CD4-positive, alpha-beta memory T cell (primary cell): ENCODE results near the gene TMEM178B. TPM values are rescaled to one million over a fixed set of nuclear protein-coding genes. Genes with fewer than 3 reads are reported as not detected.

Experiments used
- CTCF ChIA-PET: fragments of 350-600 bp; sonication (Branson Sonifier 250); formaldehyde crosslinking; loops from one replicate; lab custom pipeline; 2021; ENCODE audit warnings: inconsistent platforms; ENCODE audit not compliant: partially characterized antibody; lab: Charles Lee
- POLR2A ChIA-PET: fragments of 350-600 bp; sonication (Branson Sonifier 250); formaldehyde crosslinking; loops from one replicate; lab custom pipeline; 2021; ENCODE audit not compliant: partially characterized antibody; lab: Charles Lee
- DNase-seq, 5 donors: peaks; one replicate each; pipeline versions ENCODE4 v3.0.0 to v3.0.0-alpha.2; 2020 to 2022; ENCODE audit warnings: mixed read lengths in 1 of 5
- H3K27ac ChIP-seq: one replicate; pipeline ENCODE4 v1.7.0; 2013; ENCODE audit warnings: low read depth, low read length
- H3K27me3 ChIP-seq: 2 replicates; pipeline ENCODE4 v1.7.0; 2013; ENCODE audit warnings: mild to moderate bottlenecking, low read length, moderate library complexity; ENCODE audit not compliant: insufficient read depth
- H3K36me3 ChIP-seq: 2 replicates; pipeline ENCODE4 v1.7.0; 2013; ENCODE audit warnings: mild to moderate bottlenecking, low read length, moderate library complexity; ENCODE audit not compliant: insufficient read depth
- H3K4me1 ChIP-seq: 2 replicates; pipeline ENCODE4 v1.7.0; 2013; ENCODE audit warnings: mild to moderate bottlenecking, low read length, moderate library complexity; ENCODE audit not compliant: insufficient read depth
- H3K4me3 ChIP-seq, 2 donors: one replicate each; pipeline ENCODE4 v1.7.0; 2013; ENCODE audit warnings: low read length in 2 of 2, mild to moderate bottlenecking in 1 of 2
- H3K9me3 ChIP-seq, 2 donors: one replicate each; pipeline ENCODE4 v1.7.0; 2013; ENCODE audit warnings: low read length in 2 of 2, control low read depth in 1 of 2; ENCODE audit not compliant: control insufficient read depth in 1 of 2
- H3K27ac Mint-ChIP-seq, 7 donors: one replicate each; pipeline ENCODE4 v1.8.0; 2020 to 2021; ENCODE audit warnings: mixed read lengths in 7 of 7, mild to moderate bottlenecking in 6 of 7, inconsistent platforms in 3 of 7, moderate library complexity in 3 of 7
- H3K27me3 Mint-ChIP-seq, 2 donors: one replicate each; pipeline ENCODE4 v1.8.0; 2020 to 2021; ENCODE audit warnings: mixed read lengths in 2 of 2
- H3K36me3 Mint-ChIP-seq, 2 donors: one replicate each; pipeline ENCODE4 v1.8.0; 2020 to 2021; ENCODE audit warnings: mixed read lengths in 2 of 2, inconsistent platforms in 1 of 2, mild to moderate bottlenecking in 1 of 2
- H3K4me1 Mint-ChIP-seq, 4 donors: one replicate each; pipeline ENCODE4 v1.8.0; 2020 to 2021; ENCODE audit warnings: mixed read lengths in 4 of 4, mild to moderate bottlenecking in 1 of 4
- H3K4me3 Mint-ChIP-seq, 8 donors: one replicate each; pipeline ENCODE4 v1.8.0; 2020 to 2021; ENCODE audit warnings: mixed read lengths in 8 of 8, mild to moderate bottlenecking in 7 of 8, moderate library complexity in 6 of 8, inconsistent platforms in 3 of 8
- H3K9me3 Mint-ChIP-seq, 8 donors: one replicate each; pipeline ENCODE4 v1.8.0; 2020 to 2021; ENCODE audit warnings: mixed read lengths in 8 of 8, mild to moderate bottlenecking in 5 of 8, inconsistent platforms in 3 of 8, moderate library complexity in 1 of 8
- intact Hi-C: fragments of 100-400 bp; cut with micrococcal nuclease; formaldehyde crosslinking; loops from one replicate; pipeline ENCODE4 v1.15.1; 2023
- polyA plus RNA-seq, 2 donors: library from polyadenylated mRNA; unstranded; fragments of 300-500 nt; fragmentation: Illumina TruSeq; gene quantifications; one replicate each; pipeline ENCODE4 v1.2.3, GENCODE V29; 2021
- total RNA-seq, 2 experiments: library from RNA; stranded (reverse); gene quantifications; one replicate each; pipeline ENCODE4 v1.2.3, GENCODE V29; 2021

TMEM178B gene
- total and polyA plus RNA-seq, 4 experiments from 2014 or later = 0.20 to 0.89 (median 0.49) TPM

- ChIA-PET CTCF (no interaction called here), POLR2A (no interaction called here)
- Mint-ChIP-seq H3K27me3 (peaks cover 0 to 4% of the 10 kb centered on the region in 2 donors), H3K27ac (no peak overlapping the region), H3K4me3 (no peak overlapping the region), H3K36me3 (no peaks in the 10 kb centered on the region), H3K4me1 (no peaks in the 10 kb centered on the region), H3K9me3 (peaks cover 0 to 3% (median 0%) of the 10 kb centered on the region in 8 donors)
- H3K4me1 ChIP-seq = no peaks in the 10 kb centered on the region
- H3K27me3 ChIP-seq = no peaks in the 10 kb centered on the region
- no peaks in the 10 kb centered on the region for H3K9me3 ChIP-seq
- H3K36me3 ChIP-seq = no peaks in the 10 kb centered on the region
- no peak overlapping the region for H3K27ac ChIP-seq
- H3K4me3 ChIP-seq = no peak overlapping the region
- intact Hi-C loops = no loop called here
- DNase-seq = no peak
These were observed 371.1 kb downstream of the TMEM178B start for GRCh38 chr7:141444961-141445360.

GRCh38 chr7:141451232-141451631, 377.4 kb downstream of the TMEM178B start:
- Histone ChIP-seq H3K9me3 (no peaks in the 10 kb centered on the region), H3K27ac (no peak overlapping the region), H3K27me3 (no peaks in the 10 kb centered on the region), H3K4me3 (no peak overlapping the region), H3K36me3 (no peaks in the 10 kb centered on the region), H3K4me1 (no peaks in the 10 kb centered on the region)
- Mint-ChIP-seq H3K36me3 (no peaks in the 10 kb centered on the region), H3K9me3 (peaks cover 0 to 3% (median 0%) of the 10 kb centered on the region in 8 donors), H3K4me3 (no peak overlapping the region), H3K4me1 (no peaks in the 10 kb centered on the region), H3K27me3 (peaks cover 2 to 7% of the 10 kb centered on the region in 2 donors), H3K27ac (no peak overlapping the region)
- ChIA-PET POLR2A (no interaction called here), CTCF (no interaction called here)
- no peak for DNase-seq
- intact Hi-C loops = no loop called here

GRCh38 chr7:141452911-141453310, 379.0 kb downstream of the TMEM178B start:
- Histone ChIP-seq H3K4me3 (no peak overlapping the region), H3K27ac (no peak overlapping the region), H3K36me3 (no peaks in the 10 kb centered on the region), H3K27me3 (no peaks in the 10 kb centered on the region), H3K4me1 (no peaks in the 10 kb centered on the region), H3K9me3 (no peaks in the 10 kb centered on the region)
- H3K36me3 Mint-ChIP-seq = no peaks in the 10 kb centered on the region
- no peaks in the 10 kb centered on the region for H3K4me1 Mint-ChIP-seq
- H3K27me3 Mint-ChIP-seq = peaks cover 2 to 3% of the 10 kb centered on the region in 2 donors
- H3K27ac Mint-ChIP-seq = no peak overlapping the region
- CTCF ChIA-PET = no interaction called here
- H3K4me3 Mint-ChIP-seq = no peak overlapping the region
- POLR2A ChIA-PET = no interaction called here
- intact Hi-C loops = no loop called here
- no peak for DNase-seq
- H3K9me3 Mint-ChIP-seq = peaks cover 0 to 1% (median 0%) of the 10 kb centered on the region in 8 donors

- no peak overlapping the region for H3K27ac ChIP-seq
- Mint-ChIP-seq H3K27me3 (peaks cover 2 to 3% of the 10 kb centered on the region in 2 donors), H3K4me1 (no peaks in the 10 kb centered on the region), H3K36me3 (no peaks in the 10 kb centered on the region), H3K27ac (no peak overlapping the region), H3K4me3 (no peak overlapping the region), H3K9me3 (no peaks in the 10 kb centered on the region)
- DNase-seq = no peak
- no peak overlapping the region for H3K4me3 ChIP-seq
- intact Hi-C loops = no loop called here
- POLR2A ChIA-PET = no interaction called here
- H3K4me1 ChIP-seq = no peaks in the 10 kb centered on the region
- CTCF ChIA-PET = no interaction called here
- H3K36me3 ChIP-seq = no peaks in the 10 kb centered on the region
- no peaks in the 10 kb centered on the region for H3K9me3 ChIP-seq
- no peaks in the 10 kb centered on the region for H3K27me3 ChIP-seq
These were observed 380.5 kb downstream of the TMEM178B start for GRCh38 chr7:141454338-141454737.

- Mint-ChIP-seq H3K9me3 (no peaks in the 10 kb centered on the region), H3K4me1 (no peaks in the 10 kb centered on the region), H3K27me3 (peaks cover 2 to 3% of the 10 kb centered on the region in 2 donors), H3K4me3 (no peak overlapping the region), H3K36me3 (no peaks in the 10 kb centered on the region), H3K27ac (no peak overlapping the region)
- no peak for DNase-seq
- ChIA-PET POLR2A (no interaction called here), CTCF (no interaction called here)
- Histone ChIP-seq H3K9me3 (no peaks in the 10 kb centered on the region), H3K36me3 (no peaks in the 10 kb centered on the region), H3K27me3 (no peaks in the 10 kb centered on the region), H3K27ac (no peak overlapping the region), H3K4me1 (no peaks in the 10 kb centered on the region), H3K4me3 (no peak overlapping the region)
- intact Hi-C loops = no loop called here
These were observed 381.9 kb downstream of the TMEM178B start for GRCh38 chr7:141455723-141456122.

GRCh38 chr7:141456298-141456697, 382.4 kb downstream of the TMEM178B start:
- intact Hi-C loops = no loop called here
- Histone ChIP-seq H3K27me3 (no peaks in the 10 kb centered on the region), H3K36me3 (no peaks in the 10 kb centered on the region), H3K27ac (no peak overlapping the region), H3K9me3 (no peaks in the 10 kb centered on the region), H3K4me1 (no peaks in the 10 kb centered on the region), H3K4me3 (no peak overlapping the region)
- Mint-ChIP-seq H3K4me3 (no peak overlapping the region), H3K36me3 (no peaks in the 10 kb centered on the region), H3K4me1 (no peaks in the 10 kb centered on the region), H3K9me3 (no peaks in the 10 kb centered on the region), H3K27me3 (peaks cover 2 to 3% of the 10 kb centered on the region in 2 donors), H3K27ac (no peak overlapping the region)
- POLR2A ChIA-PET = no interaction called here
- DNase-seq = no peak
- CTCF ChIA-PET = no interaction called here

- H3K27ac ChIP-seq = no peak overlapping the region
- H3K4me1 ChIP-seq = no peaks in the 10 kb centered on the region
- no peaks in the 10 kb centered on the region for H3K36me3 ChIP-seq
- no peaks in the 10 kb centered on the region for H3K9me3 Mint-ChIP-seq
- H3K27me3 ChIP-seq = no peaks in the 10 kb centered on the region
- no peak overlapping the region for H3K27ac Mint-ChIP-seq
- POLR2A ChIA-PET = no interaction called here
- no peaks in the 10 kb centered on the region for H3K36me3 Mint-ChIP-seq
- H3K4me3 ChIP-seq = no peak overlapping the region
- H3K27me3 Mint-ChIP-seq = peaks cover 2 to 3% of the 10 kb centered on the region in 2 donors
- CTCF ChIA-PET = no interaction called here
- no peak for DNase-seq
- no peak overlapping the region for H3K4me3 Mint-ChIP-seq
- intact Hi-C loops = no loop called here
- H3K9me3 ChIP-seq = no peaks in the 10 kb centered on the region
- no peaks in the 10 kb centered on the region for H3K4me1 Mint-ChIP-seq
These were observed 382.8 kb downstream of the TMEM178B start for GRCh38 chr7:141456711-141457110.
